Ishikawa (cell line): ENCODE measurements around the gene PAPSS1.

Experiments used
- CEBPB ChIP-seq: IDR thresholded peaks from 2 replicates; pipeline ENCODE4 v1.6.1; 2012
- CREB1 ChIP-seq: IDR thresholded peaks from 2 replicates; pipeline ENCODE4 v1.6.1; 2012; ENCODE audit warnings: low read depth
- EP300 ChIP-seq: IDR thresholded peaks from 2 replicates; pipeline ENCODE4 v1.6.1; 2012; ENCODE audit warnings: borderline replicate concordance
- MAX ChIP-seq: IDR thresholded peaks from 2 replicates; pipeline ENCODE4 v1.6.1; 2012
- NFIC ChIP-seq: IDR thresholded peaks from 2 replicates; pipeline ENCODE4 v1.6.1; 2012
- RAD21 ChIP-seq: IDR thresholded peaks from 2 replicates; pipeline ENCODE4 v1.6.1; 2012; ENCODE audit warnings: low read depth
- REST ChIP-seq: IDR thresholded peaks from 2 replicates; pipeline ENCODE4 v1.6.1; 2012; ENCODE audit warnings: low read depth, mild to moderate bottlenecking
- TAF1 ChIP-seq: IDR thresholded peaks from 2 replicates; pipeline ENCODE4 v1.6.1; 2012; ENCODE audit warnings: low read depth, mild to moderate bottlenecking
- TCF12 ChIP-seq: IDR thresholded peaks from 2 replicates; pipeline ENCODE4 v1.6.1; 2012; ENCODE audit warnings: low read depth
- TEAD4 ChIP-seq: IDR thresholded peaks from 2 replicates; pipeline ENCODE4 v1.6.1; 2012

- TF ChIP-seq EP300: no peak
- TF ChIP-seq TAF1: no peak
- no peak for TF ChIP-seq REST
- TF ChIP-seq CEBPB: no peak
- TF ChIP-seq CREB1: no peak
- no peak for TF ChIP-seq TCF12
- TF ChIP-seq MAX: no peak
- TF ChIP-seq TEAD4: no peak
- no peak for TF ChIP-seq RAD21
- TF ChIP-seq NFIC: no peak
These were observed 119.1 kb downstream of the PAPSS1 start for GRCh38 chr4:107600983-107601382.
